Thoracic aorta (tissue), 2 donors: ENCODE results near the gene RRAS2. TPM values are rescaled to one million over a fixed set of nuclear protein-coding genes. Genes with fewer than 3 reads are reported as not detected.

Source experiments
- ATAC-seq: fragments of 150-250 bp; one replicate; pipeline ENCODE4 v1.8.0; 2017; ENCODE audit warnings: low read depth; ENCODE audit not compliant: insufficient number of reproducible peaks, low FRiP score
- DNase-seq: peaks from one replicate; pipeline ENCODE4 v3.0.0-alpha.2; 2020; ENCODE audit warnings: low spot score
- H3K27ac ChIP-seq, 2 donors: fragments of 200-600 bp; sonication (generic); 1 replicate in 1 of 2; 2 replicates in 1 of 2; pipeline ENCODE4 v1.5.1; 2016; ENCODE audit warnings: mild to moderate bottlenecking in 2 of 2, moderate library complexity in 2 of 2
- H3K27me3 ChIP-seq: fragments of 200-600 bp; sonication (generic); replicated peaks from 2 replicates; pipeline ENCODE4 v1.6.0; 2016; ENCODE audit warnings: mild to moderate bottlenecking; ENCODE audit not compliant: insufficient read depth
- H3K36me3 ChIP-seq: fragments of 200-600 bp; sonication (generic); one replicate; pipeline ENCODE4 v1.5.1; 2016
- H3K4me1 ChIP-seq, 2 donors: fragments of 200-600 bp; sonication (generic); 1 replicate in 1 of 2; 2 replicates in 1 of 2; pipeline versions ENCODE4 v1.5.1 to v1.6.0; 2016; ENCODE audit warnings: low read depth in 2 of 2, mild to moderate bottlenecking in 1 of 2; ENCODE audit not compliant: control insufficient read depth in 1 of 2
- H3K4me3 ChIP-seq: fragments of 200-600 bp; sonication (generic); 2 replicates; pipeline ENCODE4 v1.5.1; 2016; ENCODE audit warnings: mild to moderate bottlenecking
- H3K9me3 ChIP-seq: fragments of 200-600 bp; sonication (generic); 2 replicates; pipeline ENCODE4 v1.5.1; 2016
- total RNA-seq, 2 donors: library from RNA; depleted of rRNA; stranded (reverse); fragments of >200 nt; gene quantifications; one replicate each; pipeline versions ENCODE4 v1.1.0 to v1.2.3, GENCODE V29; 2016
- TF ChIP-seq, protein P1 (sequence below): fragments of 200-600 bp; sonication (generic); IDR thresholded peaks from one replicate; pipeline ENCODE4 v1.5.1; 2019; ENCODE audit warnings: antibody characterized with exemption

RRAS2 gene
- total RNA-seq, 2 donors from 2014 or later: 39.4 to 47.8 TPM

DNA sequence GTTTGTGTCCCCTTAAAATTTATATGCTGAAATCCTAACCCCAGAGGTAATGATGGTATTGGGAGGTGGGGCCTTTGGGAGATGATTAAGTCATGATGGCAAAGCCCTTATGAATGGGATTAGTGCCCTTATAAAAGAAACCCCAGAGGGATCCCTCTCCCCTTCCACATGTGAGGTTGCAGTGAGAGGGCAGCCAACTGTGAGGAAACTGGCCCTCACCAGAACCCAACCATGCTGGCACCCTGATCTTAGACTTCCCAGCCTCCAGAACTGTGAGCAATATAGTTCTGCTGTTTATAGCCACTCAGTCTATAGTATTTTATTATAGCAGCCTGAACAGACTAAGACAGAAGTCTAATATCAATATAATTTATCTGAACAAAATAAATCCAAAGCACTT, 27.1 kb upstream of the RRAS2 start:
- ATAC-seq (no peak), DNase-seq (no peak)
- Histone ChIP-seq H3K27me3 (no peaks in the 10 kb centered on the region), H3K4me1 (peaks cover 5 to 25% of the 10 kb centered on the region in 2 donors), H3K9me3 (no peaks in the 10 kb centered on the region), H3K36me3 (no peaks in the 10 kb centered on the region), H3K4me3 (no peak overlapping the region), H3K27ac (no peak overlapping the region)
- TF ChIP-seq, protein P1, sequence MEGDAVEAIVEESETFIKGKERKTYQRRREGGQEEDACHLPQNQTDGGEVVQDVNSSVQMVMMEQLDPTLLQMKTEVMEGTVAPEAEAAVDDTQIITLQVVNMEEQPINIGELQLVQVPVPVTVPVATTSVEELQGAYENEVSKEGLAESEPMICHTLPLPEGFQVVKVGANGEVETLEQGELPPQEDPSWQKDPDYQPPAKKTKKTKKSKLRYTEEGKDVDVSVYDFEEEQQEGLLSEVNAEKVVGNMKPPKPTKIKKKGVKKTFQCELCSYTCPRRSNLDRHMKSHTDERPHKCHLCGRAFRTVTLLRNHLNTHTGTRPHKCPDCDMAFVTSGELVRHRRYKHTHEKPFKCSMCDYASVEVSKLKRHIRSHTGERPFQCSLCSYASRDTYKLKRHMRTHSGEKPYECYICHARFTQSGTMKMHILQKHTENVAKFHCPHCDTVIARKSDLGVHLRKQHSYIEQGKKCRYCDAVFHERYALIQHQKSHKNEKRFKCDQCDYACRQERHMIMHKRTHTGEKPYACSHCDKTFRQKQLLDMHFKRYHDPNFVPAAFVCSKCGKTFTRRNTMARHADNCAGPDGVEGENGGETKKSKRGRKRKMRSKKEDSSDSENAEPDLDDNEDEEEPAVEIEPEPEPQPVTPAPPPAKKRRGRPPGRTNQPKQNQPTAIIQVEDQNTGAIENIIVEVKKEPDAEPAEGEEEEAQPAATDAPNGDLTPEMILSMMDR: no peak

DNA sequence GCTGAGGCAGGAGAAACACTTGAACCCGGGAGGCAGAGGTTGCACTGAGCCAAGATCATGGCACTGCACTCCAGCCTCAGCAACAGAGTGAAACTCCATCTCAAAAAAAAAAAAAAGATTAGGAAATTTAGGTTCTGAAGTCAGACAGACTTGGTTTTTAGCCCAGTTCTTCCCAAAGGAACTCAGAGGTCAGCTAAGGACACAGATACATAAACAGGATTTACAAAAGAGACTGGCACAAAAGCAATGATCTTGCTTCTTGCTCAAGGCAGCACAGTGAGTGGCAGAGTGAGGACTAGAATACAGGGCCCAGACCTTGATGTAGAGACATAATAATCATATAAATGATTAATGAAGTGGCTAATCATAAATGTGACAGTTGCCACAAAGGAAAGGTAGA, 25.4 kb upstream of the RRAS2 start:
- TF ChIP-seq, protein P1: no peak
- H3K36me3 ChIP-seq: no peaks in the 10 kb centered on the region
- no peak overlapping the region for H3K4me3 ChIP-seq
- H3K27ac ChIP-seq: no peak overlapping the region
- ATAC-seq (peak; percentile 16), DNase-seq (no peak)
- no peaks in the 10 kb centered on the region for H3K9me3 ChIP-seq
- H3K27me3 ChIP-seq: no peaks in the 10 kb centered on the region
- H3K4me1 ChIP-seq: peaks cover 9 to 32% of the 10 kb centered on the region in 2 donors

DNA sequence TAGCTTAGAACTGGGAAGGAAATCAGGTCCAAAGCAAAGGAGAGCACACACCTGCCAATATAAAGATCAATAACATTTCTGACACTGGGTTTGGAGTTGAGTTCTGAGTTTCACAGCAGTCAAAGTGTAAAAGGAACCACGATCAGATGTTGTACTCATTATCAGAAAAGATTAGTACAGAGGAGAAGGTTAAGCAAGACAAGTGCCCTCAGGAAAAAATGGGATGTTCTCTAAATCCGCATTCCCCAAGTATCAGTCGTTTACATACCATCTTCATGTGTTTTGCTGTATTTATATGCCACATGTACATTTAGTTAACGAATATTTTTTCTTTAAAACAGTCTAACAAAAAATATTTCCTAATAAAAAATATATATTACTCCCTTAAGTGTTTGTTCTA, 23.0 kb upstream of the RRAS2 start:
- TF ChIP-seq, protein P1: no peak
- peaks cover 9 to 38% of the 10 kb centered on the region in 2 donors for H3K4me1 ChIP-seq
- peak overlapping the region; percentile 78 for H3K4me3 ChIP-seq
- peak overlapping the region in 1 of 2 donors; percentile 82 for H3K27ac ChIP-seq
- DNase-seq (no peak), ATAC-seq (no peak)
- H3K36me3 ChIP-seq: no peaks in the 10 kb centered on the region
- no peaks in the 10 kb centered on the region for H3K27me3 ChIP-seq
- H3K9me3 ChIP-seq: no peaks in the 10 kb centered on the region

DNA sequence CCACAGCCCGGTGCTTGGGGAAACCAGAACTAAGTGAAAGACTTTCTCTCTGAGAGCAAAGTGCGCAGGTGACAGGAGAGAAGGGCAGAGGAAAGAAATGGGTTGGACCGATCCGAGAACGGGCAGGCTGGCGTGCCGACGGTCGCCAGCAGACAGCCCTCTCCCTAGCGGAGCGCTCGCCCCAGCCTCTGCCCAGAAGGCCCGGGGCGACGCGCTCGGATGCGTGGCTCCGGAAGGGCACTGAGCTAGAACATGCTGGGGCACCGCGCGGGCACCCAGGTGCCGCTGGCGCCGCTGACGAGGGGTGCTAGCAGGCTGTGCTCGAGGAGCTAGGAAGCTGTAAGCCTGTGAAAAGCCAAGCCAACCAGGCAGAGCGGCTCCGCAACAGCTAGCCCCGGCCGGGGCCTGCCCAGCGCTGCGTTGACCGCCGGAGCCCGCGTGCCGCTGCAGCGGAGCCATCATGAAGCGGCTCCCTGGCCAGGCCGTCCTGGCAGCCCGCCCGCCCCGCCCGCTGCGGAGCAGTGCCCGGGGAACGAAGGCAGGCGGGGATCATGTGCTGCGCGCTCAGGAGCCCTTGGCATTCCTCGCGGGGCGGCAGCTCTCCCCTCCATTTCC, 22.1 kb upstream of the RRAS2 start:
- Histone ChIP-seq H3K9me3 (no peaks in the 10 kb centered on the region), H3K4me3 (peak overlapping the region; percentile 78), H3K4me1 (peaks cover 14 to 45% of the 10 kb centered on the region in 2 donors), H3K27ac (peak overlapping the region; percentile 82), H3K36me3 (no peaks in the 10 kb centered on the region), H3K27me3 (no peaks in the 10 kb centered on the region)
- TF ChIP-seq, protein P1: no peak
- no peak for DNase-seq
- ATAC-seq: peak; percentile 66

DNA sequence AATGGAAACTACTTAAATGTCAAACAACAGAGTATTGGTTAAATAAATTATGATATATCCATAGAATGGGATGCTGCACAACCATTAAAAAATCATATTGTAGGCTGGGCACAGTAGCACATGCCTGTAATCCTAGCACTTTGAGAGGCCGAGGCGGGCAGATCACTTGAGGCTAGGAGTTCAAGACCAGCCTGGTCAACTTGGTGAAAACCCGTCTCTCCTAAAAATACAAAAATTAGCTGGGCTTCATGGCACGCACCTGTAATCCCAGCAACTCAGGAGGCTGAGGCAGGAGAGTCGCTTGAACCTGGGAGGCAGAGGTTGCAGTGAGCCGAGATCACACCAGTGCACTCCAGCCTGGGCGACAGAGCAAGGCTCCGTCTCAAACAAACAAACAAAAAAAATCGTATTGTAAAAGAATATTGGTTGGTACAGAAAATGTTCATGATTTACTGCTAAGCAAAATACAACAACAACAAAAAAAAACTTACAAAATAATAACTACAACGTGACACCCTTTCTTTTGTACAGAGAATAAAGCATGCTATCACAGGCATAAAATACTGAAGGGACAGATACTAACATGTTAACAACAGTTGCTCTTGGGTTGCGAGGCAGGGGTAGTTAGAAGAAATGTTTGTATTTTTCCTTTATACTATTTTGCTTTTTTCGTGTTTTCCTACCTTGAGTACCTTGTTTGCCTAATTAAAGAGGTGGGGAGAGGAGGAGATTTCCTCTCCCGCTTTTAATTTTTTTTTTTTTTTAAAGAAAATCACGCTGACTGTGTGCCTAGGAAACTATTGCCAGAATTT, 21.3 kb upstream of the RRAS2 start:
- DNase-seq (no peak), ATAC-seq (no peak)
- H3K4me1 ChIP-seq: peaks cover 16 to 52% of the 10 kb centered on the region in 2 donors
- peak overlapping the region; percentile 82 for H3K27ac ChIP-seq
- no peaks in the 10 kb centered on the region for H3K27me3 ChIP-seq
- TF ChIP-seq, protein P1: no peak
- peak overlapping the region; percentile 78 for H3K4me3 ChIP-seq
- no peaks in the 10 kb centered on the region for H3K9me3 ChIP-seq
- no peaks in the 10 kb centered on the region for H3K36me3 ChIP-seq
